ENCODE data around the gene NKD2. TPM values are rescaled to one million over a fixed set of nuclear protein-coding genes. Genes with fewer than 3 reads are reported as not detected.
"Not testable (repeated sequence)": the region's sequence is repeated elsewhere in the genome, so short reads cannot be mapped to it uniquely, and the experiment has no call there.

NKD2 gene
- total RNA-seq, 1 experiment from 2014 or later: 0.37 TPM

DNA sequence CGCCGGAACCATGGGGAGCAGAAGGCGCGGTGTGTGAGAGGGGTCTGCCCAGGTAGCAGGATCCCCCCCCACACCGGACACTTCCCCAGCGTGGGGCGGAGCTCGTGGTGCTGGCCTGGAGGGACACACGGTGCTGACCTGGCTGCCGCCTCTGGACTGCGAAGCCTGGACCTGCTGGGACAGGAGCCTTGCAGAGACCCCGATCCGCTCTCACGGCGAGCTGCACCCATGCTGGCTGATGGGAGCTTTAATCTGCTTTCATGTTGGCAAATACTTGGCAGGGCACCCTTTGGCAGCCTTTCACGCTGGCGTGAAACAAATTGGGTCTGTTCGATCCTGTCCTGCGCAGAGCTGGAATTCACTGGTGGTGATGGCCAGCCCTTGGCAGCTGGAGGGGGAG is 7.4 kb downstream of the NKD2 start:
- DNase-seq (ENCODE audit: low read depth in 1 of 2, low spot score in 2 of 2): no peak
- H3K4me3 ChIP-seq: no peak overlapping the region
- no peak overlapping the region for H3K27ac ChIP-seq
- H3K4me1 ChIP-seq (replicated peaks): no peaks in the 10 kb centered on the region
- no peaks in the 10 kb centered on the region; the same call in 1 of the 2 replicates for H3K9me3 ChIP-seq (replicated peaks)
- peaks cover 62% of the 10 kb centered on the region for H3K27me3 ChIP-seq (replicated peaks)
- H3K36me3 ChIP-seq: no peaks in the 10 kb centered on the region

- H3K27ac ChIP-seq: no peak overlapping the region
- H3K4me1 ChIP-seq (replicated peaks): no peaks in the 10 kb centered on the region
- no peak for DNase-seq (ENCODE audit: low read depth in 1 of 2, low spot score in 2 of 2)
- no peaks in the 10 kb centered on the region; the same call in 1 of the 2 replicates for H3K9me3 ChIP-seq (replicated peaks)
- H3K36me3 ChIP-seq: no peaks in the 10 kb centered on the region
- no peak overlapping the region for H3K4me3 ChIP-seq
- peaks cover 63% of the 10 kb centered on the region for H3K27me3 ChIP-seq (replicated peaks)
These were observed 7.9 kb downstream of the NKD2 start for GRCh38 chr5:1016476-1016875.

- H3K4me3 ChIP-seq: no peak overlapping the region
- H3K4me1 ChIP-seq (replicated peaks): no peaks in the 10 kb centered on the region
- H3K27me3 ChIP-seq (replicated peaks): peaks cover 66% of the 10 kb centered on the region
- H3K27ac ChIP-seq: no peak overlapping the region
- DNase-seq (ENCODE audit: low read depth in 1 of 2, low spot score in 2 of 2): no peak
- H3K9me3 ChIP-seq (replicated peaks): no peaks in the 10 kb centered on the region; the same call in 1 of the 2 replicates
- H3K36me3 ChIP-seq: no peaks in the 10 kb centered on the region
These were observed 8.5 kb downstream of the NKD2 start for GRCh38 chr5:1017056-1017455.

GRCh38 chr5:1017691-1018455 is 9.3 kb downstream of the NKD2 start:
- H3K4me1 ChIP-seq (replicated peaks): no peaks in the 10 kb centered on the region
- H3K9me3 ChIP-seq (replicated peaks): no peaks in the 10 kb centered on the region; the same call in 1 of the 2 replicates
- no peak overlapping the region for H3K4me3 ChIP-seq
- H3K36me3 ChIP-seq: no peaks in the 10 kb centered on the region
- no peak overlapping the region for H3K27ac ChIP-seq
- H3K27me3 ChIP-seq (replicated peaks): peaks cover 66% of the 10 kb centered on the region
- DNase-seq (ENCODE audit: low read depth in 1 of 2, low spot score in 2 of 2): no peak

DNA sequence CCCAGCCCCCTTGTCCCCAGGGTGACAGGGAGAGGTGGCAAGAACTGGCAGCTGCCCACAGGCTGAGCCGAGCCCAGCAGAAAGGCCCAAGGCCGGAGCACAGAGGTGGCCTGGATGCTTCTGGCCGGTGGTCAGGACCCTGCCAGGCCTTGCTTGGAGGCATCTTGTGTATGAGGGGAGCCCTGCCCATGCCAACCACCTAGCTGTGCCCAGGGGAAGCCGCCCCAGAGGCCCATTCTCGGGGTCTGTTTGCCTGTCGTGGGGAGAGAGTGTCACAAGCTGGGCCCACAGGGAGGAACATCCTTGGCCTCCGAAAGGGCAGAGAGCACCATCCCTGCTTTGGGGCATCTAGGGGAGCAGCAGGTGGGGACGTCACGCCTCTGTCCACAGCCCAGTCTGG is 10.0 kb downstream of the NKD2 start:
- no peaks in the 10 kb centered on the region; the same call in 1 of the 2 replicates for H3K9me3 ChIP-seq (replicated peaks)
- no peak overlapping the region for H3K27ac ChIP-seq
- no peak for DNase-seq (ENCODE audit: low read depth in 1 of 2, low spot score in 2 of 2)
- H3K27me3 ChIP-seq (replicated peaks): peaks cover 65% of the 10 kb centered on the region
- H3K36me3 ChIP-seq: no peaks in the 10 kb centered on the region
- H3K4me3 ChIP-seq: no peak overlapping the region
- no peaks in the 10 kb centered on the region for H3K4me1 ChIP-seq (replicated peaks)

DNA sequence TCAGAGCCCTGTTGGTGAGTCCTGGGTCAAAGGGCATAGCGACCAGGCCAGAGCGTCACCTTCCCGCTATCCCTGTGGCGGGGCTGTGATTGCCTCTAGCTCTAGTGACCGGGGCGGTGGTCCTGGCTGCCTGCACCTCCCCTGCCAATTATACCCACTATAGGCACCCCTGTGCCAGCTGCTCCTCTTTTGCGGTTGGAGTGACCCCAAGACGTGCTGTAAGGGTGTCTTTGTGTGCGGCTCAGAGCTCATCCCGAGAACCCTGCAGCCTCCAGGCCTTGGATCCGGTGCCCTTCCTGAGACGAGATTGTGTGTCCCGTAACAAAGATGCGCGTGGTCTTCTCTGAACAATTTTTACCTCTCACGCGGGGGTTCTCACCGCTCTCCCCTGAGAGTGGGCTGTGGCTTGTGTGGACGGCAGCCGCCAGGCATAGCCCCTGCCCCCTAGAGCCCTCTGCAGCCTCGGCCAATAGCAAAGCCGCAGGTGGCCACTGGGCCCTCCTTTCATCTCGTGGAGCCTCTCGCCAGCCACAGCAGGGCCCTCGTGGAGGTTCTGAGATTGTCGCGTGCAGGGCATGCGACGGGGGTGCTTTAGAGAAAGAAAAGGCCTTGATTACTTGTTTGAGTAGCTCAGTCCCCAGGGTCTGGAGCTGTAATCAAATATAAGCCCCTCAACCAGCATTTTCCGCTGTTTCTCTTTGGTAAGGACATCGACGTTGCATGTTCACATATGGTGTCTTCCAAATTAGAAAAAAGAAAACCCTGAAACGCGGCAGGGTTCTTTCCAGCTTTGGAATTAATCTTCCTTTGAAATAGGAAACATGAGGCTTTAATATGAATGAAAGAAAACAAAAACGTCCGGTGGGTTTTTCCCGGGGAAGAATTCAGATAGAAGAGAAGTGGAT is 10.7 kb downstream of the NKD2 start:
- no peaks in the 10 kb centered on the region; the same call in 1 of the 2 replicates for H3K9me3 ChIP-seq (replicated peaks)
- no peak for DNase-seq (ENCODE audit: low read depth in 1 of 2, low spot score in 2 of 2)
- H3K4me1 ChIP-seq (replicated peaks): no peaks in the 10 kb centered on the region
- no peaks in the 10 kb centered on the region for H3K36me3 ChIP-seq
- no peak overlapping the region for H3K27ac ChIP-seq
- H3K4me3 ChIP-seq: no peak overlapping the region
- H3K27me3 ChIP-seq (replicated peaks): peaks cover 58% of the 10 kb centered on the region

DNA sequence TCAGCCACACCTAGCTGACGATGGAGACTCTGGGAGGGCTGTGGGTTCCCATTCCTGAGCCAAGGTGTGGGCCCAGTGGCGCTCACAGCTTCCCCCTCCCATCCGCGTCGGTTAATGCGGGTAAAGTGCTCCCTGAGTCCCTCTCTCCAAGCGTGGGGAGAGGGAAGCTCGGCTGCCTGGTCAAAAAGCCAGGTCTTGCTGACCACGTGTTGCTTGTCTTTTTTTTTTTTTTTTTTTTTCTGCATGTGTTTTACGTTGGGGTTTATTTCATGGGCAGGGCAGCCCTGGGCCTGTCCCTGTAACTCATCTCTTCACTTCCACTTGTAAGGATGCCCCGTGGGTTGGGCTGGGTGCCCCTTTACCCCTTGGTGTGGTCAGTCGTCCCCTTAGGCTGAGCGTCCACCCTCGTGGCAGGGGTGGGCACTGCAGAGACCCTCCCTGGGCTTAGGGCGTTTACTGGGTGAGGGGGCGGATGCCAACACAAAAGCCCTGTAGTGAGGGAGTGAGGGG is 11.9 kb downstream of the NKD2 start:
- no peaks in the 10 kb centered on the region; the same call in 1 of the 2 replicates for H3K9me3 ChIP-seq (replicated peaks)
- no peak for DNase-seq (ENCODE audit: low read depth in 1 of 2, low spot score in 2 of 2)
- H3K4me1 ChIP-seq (replicated peaks): no peaks in the 10 kb centered on the region
- no peak overlapping the region for H3K27ac ChIP-seq
- H3K27me3 ChIP-seq (replicated peaks): peaks cover 53% of the 10 kb centered on the region
- no peak overlapping the region for H3K4me3 ChIP-seq
- no peaks in the 10 kb centered on the region for H3K36me3 ChIP-seq

DNA sequence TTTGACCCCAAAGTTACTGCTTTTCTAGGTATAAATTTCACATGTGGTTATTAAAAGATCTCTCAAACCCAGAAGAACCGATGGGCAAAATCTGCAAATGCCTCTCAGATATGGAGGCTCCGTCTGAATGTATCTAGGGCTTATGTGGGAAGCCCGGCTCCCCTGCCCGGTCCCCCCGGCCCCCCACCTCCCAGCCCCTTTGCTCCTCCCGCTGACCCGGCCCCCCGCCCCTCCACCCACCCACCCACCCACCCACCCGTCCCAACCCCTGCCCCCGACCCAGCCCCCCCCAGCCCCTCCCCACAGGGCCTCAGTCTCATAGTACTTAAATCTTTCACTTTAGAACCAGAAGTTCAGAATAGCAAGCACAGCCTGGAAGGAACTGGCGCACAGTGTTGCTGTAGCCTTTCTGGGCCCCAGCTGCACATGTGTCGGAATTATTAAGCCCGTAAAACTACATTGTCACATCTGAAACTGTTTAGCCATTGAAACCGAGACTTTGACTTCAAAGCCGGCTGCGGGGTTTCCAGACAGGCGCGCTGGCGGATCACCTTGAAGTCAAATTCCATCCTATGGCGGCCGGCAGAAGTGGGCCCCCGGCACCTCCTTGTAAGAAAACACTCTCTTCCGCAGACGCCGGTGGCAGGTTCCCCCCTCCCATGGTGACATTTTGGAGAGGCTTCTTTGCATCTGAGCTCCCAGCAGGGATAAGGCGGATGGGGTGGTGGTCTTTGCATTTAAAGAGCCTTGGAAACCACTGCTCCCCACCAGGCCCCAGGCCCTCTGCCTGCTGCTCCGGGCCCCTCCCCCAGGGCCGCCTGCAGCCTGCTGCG is 12.8 kb downstream of the NKD2 start:
- DNase-seq (ENCODE audit: low read depth in 1 of 2, low spot score in 2 of 2): no peak
- no peaks in the 10 kb centered on the region for H3K36me3 ChIP-seq
- H3K4me3 ChIP-seq: no peak overlapping the region
- peaks cover 44% of the 10 kb centered on the region for H3K27me3 ChIP-seq (replicated peaks)
- H3K27ac ChIP-seq: no peak overlapping the region
- H3K9me3 ChIP-seq (replicated peaks): no peaks in the 10 kb centered on the region; the same call in 1 of the 2 replicates
- H3K4me1 ChIP-seq (replicated peaks): no peaks in the 10 kb centered on the region

- H3K27me3 ChIP-seq (replicated peaks): peaks cover 41% of the 10 kb centered on the region
- H3K4me3 ChIP-seq; H3K27ac ChIP-seq; H3K4me1 ChIP-seq (replicated peaks); DNase-seq (ENCODE audit: low read depth in 1 of 2, low spot score in 2 of 2); H3K36me3 ChIP-seq; H3K9me3 ChIP-seq (replicated peaks): not testable (repeated sequence)
These were observed 13.4 kb downstream of the NKD2 start for GRCh38 chr5:1021969-1022336.

DNA sequence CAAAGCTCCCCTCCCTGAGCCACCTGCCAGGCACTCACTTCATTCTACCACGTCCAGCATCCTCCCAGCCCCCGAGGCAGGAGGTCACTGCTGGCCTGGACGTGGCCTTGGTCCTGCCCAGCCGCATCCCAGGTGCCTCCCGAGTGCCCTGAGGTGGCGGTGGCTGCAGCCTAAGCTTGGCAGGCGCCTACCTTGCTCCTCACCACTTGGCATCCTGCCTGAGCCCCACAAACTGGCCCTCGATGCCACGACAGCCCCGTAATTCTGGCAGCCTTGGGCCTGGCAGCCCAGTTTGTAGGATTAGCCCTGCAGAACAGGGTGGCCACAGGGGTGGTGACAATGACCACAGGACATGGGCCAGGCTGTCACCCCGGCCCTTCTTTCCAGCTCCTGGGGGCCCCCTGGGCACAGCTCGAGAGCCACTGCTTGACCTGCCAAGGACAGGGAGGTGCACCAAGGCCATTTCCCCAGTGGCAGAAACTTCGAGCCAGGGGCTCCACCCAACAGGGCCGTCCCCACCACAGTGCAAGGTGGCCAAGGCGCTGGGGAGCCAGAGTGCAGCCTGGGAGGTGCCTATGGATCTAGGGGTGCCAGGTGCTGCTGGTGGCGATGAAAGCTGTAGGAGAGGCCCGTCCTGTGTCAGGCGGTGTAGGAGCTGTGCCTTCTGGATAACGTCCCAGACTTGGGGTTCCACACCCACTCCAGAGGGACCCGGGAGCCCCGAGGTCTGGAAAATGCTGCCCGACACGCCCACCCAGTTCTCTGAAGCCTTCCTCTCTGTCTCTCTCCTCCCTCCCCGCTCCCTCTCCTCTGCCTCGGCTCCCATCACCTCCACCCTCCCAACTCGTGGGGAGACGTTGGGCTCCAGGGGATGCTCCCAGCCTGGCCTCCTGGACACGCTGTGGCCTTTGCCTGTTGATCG is 18.4 kb downstream of the NKD2 start:
- Histone ChIP-seq H3K27ac (no peak overlapping the region), H3K9me3 (replicated peaks) (peaks cover 17% of the 10 kb centered on the region; the same call in 1 of the 2 replicates), H3K4me1 (replicated peaks) (no peaks in the 10 kb centered on the region), H3K36me3 (no peaks in the 10 kb centered on the region), H3K27me3 (replicated peaks) (peaks cover 11% of the 10 kb centered on the region; the same call in 1 of the 2 replicates), H3K4me3 (no peak overlapping the region)
- DNase-seq (ENCODE audit: low read depth in 1 of 2, low spot score in 2 of 2): no peak

DNA sequence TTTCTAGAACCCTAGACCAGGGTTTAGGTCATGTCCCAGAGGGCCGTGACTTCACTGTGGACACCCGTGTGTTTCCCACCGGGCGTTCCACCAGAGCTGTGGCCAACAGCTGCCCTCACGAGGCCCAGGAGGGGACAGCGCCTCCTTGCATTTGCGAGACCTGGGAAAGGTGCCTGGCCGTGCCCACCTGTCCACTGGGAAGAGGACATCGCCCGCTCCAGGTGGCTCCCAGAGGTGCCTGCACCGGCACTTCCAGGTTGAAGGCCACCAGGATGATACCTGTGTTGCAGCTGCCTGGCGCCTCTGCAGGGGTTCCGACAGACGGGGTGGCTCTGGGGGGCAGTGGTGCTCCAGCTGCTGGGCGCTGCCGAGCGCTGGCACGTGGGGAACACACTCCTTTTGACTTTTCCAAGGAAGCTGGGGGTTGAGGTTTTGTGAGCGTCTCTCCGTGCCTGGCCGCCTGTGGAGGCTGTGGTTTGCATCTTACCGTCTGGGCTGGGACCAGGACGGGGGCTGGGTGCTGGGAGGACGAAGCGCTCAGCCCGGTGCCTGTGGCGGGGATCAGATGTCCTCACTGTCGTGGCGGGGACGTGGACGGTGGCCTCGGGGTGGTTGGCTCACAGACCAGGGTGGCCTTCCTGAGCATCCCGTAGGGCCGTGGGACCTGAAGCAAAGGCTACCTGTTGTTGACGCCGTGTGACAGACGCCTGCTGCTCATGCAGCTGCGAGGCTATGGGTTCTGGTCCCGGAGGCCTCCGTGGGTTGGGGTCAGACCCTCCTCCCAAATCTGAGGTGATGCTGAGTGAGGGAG is 19.2 kb downstream of the NKD2 start:
- no peaks in the 10 kb centered on the region for H3K36me3 ChIP-seq

More for the DNA sequence above, 19.2 kb downstream of the NKD2 start:
- peaks cover 17% of the 10 kb centered on the region; the same call in 1 of the 2 replicates for H3K9me3 ChIP-seq (replicated peaks)
- no peak overlapping the region for H3K27ac ChIP-seq
- no peaks in the 10 kb centered on the region for H3K4me1 ChIP-seq (replicated peaks)
- DNase-seq (ENCODE audit: low read depth in 1 of 2, low spot score in 2 of 2): no peak
- H3K4me3 ChIP-seq: no peak overlapping the region
- H3K27me3 ChIP-seq (replicated peaks): peaks cover 19% of the 10 kb centered on the region; the same call in 1 of the 2 replicates

All from SJSA1 (cell line).